Lower lobe of right lung (tissue), 2 donors: ENCODE data around the gene OR2B2. TPM values are rescaled to one million over a fixed set of nuclear protein-coding genes. Genes with fewer than 3 reads are reported as not detected.

Experiments
- ATAC-seq, 2 donors: fragments of 200-7000 bp; cut with Tn5 transposase; one replicate each; pipeline ENCODE4 v1.9.1; 2020 to 2022; ENCODE audit warnings: mild to moderate bottlenecking in 2 of 2, moderate library complexity in 2 of 2
- DNase-seq: peaks from one replicate; pipeline ENCODE4 v3.0.0-alpha.2; 2020
- H3K27ac ChIP-seq: fragments of 200-600 bp; one replicate; pipeline ENCODE4 v1.8.0; 2022
- H3K27me3 ChIP-seq: fragments of 200-600 bp; one replicate; pipeline ENCODE4 v1.8.0; 2022; ENCODE audit warnings: low read depth
- H3K36me3 ChIP-seq: fragments of 200-600 bp; one replicate; pipeline ENCODE4 v1.8.0; 2022; ENCODE audit warnings: mild to moderate bottlenecking
- H3K4me1 ChIP-seq: fragments of 200-600 bp; one replicate; pipeline ENCODE4 v1.8.0; 2022
- H3K4me3 ChIP-seq: fragments of 200-600 bp; one replicate; pipeline ENCODE4 v1.8.0; 2022; ENCODE audit warnings: mild to moderate bottlenecking
- H3K9me3 ChIP-seq: fragments of 200-600 bp; one replicate; pipeline ENCODE4 v1.8.0; 2022
- CTCF ChIP-seq: fragments of 200-600 bp; IDR thresholded peaks from one replicate; pipeline ENCODE4 v1.8.0; 2022; ENCODE audit warnings: antibody characterized with exemption, mild to moderate bottlenecking
- intact Hi-C: fragments of 100-400 bp; cut with DNase I; formaldehyde crosslinking; loops from one replicate; pipeline ENCODE4 v1.11.0; 2022
- total RNA-seq: library from RNA; stranded (reverse); fragmentation: NEBNext Ultra II Directional; extraction: Animal tissue kit (Norgen Biotek cat#: 25700); gene quantifications from one replicate; pipeline ENCODE4 v1.2.1, GENCODE V29; 2021
- donor health status: DM: no; HTN: yes; CAD: no; lungs with severe emphysema.

Gene OR2B2
- total RNA-seq, 1 donor from 2014 or later, result not detected

DNA sequence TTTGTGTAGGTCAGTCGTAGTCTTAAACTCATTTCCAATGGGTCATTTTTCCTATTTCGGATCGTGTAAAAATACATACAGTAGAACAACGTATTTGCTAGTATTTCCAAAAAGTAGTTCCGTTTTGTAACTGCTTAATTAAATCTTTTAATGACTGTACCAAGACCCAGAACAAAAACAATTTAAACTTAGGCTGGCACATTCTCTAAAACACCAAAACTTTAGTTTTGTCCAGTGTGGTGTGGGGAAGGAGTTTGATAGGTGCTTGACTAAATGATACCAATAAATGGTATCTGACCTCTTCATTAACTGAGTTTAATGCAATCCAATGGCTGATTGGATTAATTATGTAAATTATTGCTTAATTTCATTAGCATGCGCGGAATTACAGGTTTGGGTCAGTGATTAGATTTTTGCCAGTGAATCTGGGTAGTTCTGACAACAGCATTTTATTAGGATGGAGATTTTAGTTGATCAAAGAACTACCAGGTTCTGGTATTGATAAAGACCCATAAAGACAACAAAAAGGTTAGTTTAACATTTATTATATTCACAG lies 20.8 kb downstream of the OR2B2 start:
- H3K27ac ChIP-seq, result no peak overlapping the region
- DNase-seq (no peak), ATAC-seq (no peak)
- no peaks in the 10 kb centered on the region for H3K36me3 ChIP-seq
- TF ChIP-seq CTCF, result no peak
- peaks cover 30% of the 10 kb centered on the region for H3K4me1 ChIP-seq
- peaks cover 34% of the 10 kb centered on the region for H3K27me3 ChIP-seq
- intact Hi-C loops, result no loop called here
- no peaks in the 10 kb centered on the region for H3K9me3 ChIP-seq
- H3K4me3 ChIP-seq, result no peak overlapping the region

DNA sequence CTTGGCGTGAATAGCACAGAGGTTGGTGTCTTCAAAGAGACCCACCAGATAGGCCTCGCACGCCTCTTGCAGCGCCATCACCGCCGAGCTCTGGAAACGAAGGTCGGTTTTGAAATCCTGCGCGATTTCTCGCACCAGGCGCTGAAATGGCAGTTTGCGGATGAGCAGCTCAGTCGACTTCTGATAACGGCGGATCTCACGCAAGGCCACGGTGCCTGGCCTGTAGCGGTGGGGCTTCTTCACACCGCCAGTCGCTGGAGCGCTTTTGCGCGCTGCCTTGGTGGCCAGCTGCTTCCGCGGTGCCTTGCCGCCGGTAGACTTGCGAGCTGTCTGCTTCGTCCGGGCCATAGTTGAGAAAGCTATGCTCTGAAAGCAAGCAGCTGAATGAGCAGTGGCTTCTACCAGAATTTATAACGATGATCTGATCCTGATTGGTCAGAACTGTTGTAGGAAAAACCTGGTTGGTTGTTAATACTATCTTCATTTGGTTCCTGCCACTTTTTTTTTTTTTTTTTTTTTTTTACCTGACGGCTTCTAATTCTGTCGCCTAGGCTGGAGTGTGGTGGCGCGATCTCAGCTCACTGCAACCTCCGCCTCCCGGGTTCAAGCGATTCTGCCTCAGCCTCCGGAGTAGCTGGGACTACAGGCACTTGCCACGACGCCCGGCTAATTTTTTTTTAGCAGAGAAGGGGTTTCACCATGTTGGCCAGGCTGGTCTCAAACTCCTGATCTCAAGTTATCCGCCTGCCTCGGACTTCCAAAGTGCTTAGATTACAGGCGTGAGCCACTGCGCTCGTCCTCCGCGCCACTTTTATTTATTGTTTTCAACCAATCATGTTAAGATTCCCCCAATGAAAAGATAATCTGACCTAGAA lies 21.5 kb downstream of the OR2B2 start:
- intact Hi-C loops, result no loop called here
- peak overlapping the region; percentile 35 for H3K4me3 ChIP-seq
- peak; percentile 30 to 35 for ATAC-seq
- peak overlapping the region; percentile 20 for H3K27ac ChIP-seq
- peaks cover 34% of the 10 kb centered on the region for H3K27me3 ChIP-seq
- DNase-seq, result peak; percentile 65
- TF ChIP-seq CTCF, result no peak
- H3K9me3 ChIP-seq, result no peaks in the 10 kb centered on the region
- H3K4me1 ChIP-seq, result peaks cover 30% of the 10 kb centered on the region
- no peaks in the 10 kb centered on the region for H3K36me3 ChIP-seq

DNA sequence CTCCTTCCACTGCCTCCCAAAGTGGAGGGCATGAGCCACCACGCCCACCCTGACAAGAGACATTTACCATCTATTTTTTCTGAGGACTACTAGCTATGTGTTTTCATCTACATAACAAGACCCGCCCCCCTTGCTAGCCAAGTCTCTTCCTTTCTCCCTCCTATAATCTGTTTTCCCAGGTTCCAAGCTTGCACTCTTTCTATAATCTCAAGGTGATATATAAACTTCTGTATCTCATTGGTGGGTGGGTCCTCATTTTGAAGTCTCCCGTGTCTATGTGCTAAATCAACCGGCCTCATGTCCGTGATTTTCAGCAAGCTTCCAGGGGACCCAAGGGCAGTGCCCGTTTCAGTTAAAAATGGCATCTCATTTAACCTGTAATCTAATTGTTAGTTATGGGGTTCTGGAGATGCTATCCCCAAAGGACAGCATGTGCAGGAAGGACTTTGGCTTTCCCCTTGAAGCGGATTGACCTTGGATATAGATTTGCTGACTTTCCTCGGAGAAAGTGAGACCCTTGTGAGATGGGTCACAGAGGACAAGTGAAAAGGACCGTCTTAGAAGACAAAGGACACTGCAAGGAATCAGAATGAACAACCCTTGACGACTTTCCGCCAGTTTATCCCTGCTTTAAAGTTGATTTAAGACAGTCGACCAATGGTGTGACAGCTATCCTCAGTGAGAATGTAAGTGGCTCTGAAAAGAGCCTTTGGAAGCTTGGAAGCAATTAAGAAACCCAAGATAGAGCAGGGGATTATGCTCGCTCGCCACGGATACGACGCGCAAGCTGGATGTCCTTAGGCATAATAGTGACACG lies 22.4 kb downstream of the OR2B2 start:
- H3K36me3 ChIP-seq, result no peaks in the 10 kb centered on the region
- no peaks in the 10 kb centered on the region for H3K9me3 ChIP-seq
- peak overlapping the region; percentile 20 for H3K27ac ChIP-seq
- DNase-seq (no peak), ATAC-seq (no peak)
- peaks cover 29% of the 10 kb centered on the region for H3K4me1 ChIP-seq
- intact Hi-C loops, result no loop called here
- H3K4me3 ChIP-seq, result peak overlapping the region; percentile 35
- no peak for TF ChIP-seq CTCF
- H3K27me3 ChIP-seq, result peaks cover 42% of the 10 kb centered on the region

DNA sequence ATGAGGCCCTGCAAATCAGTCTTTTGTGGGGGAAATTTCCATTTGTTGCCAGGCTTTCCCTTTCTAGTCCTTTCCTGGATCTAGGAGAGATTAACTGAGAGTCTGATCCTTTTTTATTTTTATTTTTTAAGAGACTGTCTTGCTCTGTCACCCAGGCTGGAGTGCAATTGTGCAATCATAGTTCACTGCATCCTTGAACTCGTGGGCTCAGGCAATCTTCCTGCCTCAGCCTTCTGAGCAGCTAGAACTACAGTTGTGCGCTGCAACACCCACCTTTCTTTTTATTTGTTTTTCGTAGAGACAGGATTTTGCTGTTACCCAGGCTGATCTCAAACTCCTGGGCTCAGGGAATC lies 22.9 kb downstream of the OR2B2 start:
- intact Hi-C loops, result no loop called here
- H3K4me1 ChIP-seq, result peaks cover 27% of the 10 kb centered on the region
- H3K27ac ChIP-seq, result no peak overlapping the region
- DNase-seq (no peak), ATAC-seq (no peak)
- no peaks in the 10 kb centered on the region for H3K36me3 ChIP-seq
- no peak overlapping the region for H3K4me3 ChIP-seq
- TF ChIP-seq CTCF, result no peak
- no peaks in the 10 kb centered on the region for H3K9me3 ChIP-seq
- H3K27me3 ChIP-seq, result peaks cover 43% of the 10 kb centered on the region

GRCh38 chr6:27888566-27888965 lies 23.6 kb downstream of the OR2B2 start:
- H3K4me3 ChIP-seq, result no peak overlapping the region
- H3K4me1 ChIP-seq, result peaks cover 24% of the 10 kb centered on the region
- intact Hi-C loops, result no loop called here
- no peak for DNase-seq
- H3K36me3 ChIP-seq, result no peaks in the 10 kb centered on the region
- ATAC-seq, result no peak
- H3K27me3 ChIP-seq, result peaks cover 43% of the 10 kb centered on the region
- TF ChIP-seq CTCF, result no peak
- no peaks in the 10 kb centered on the region for H3K9me3 ChIP-seq
- no peak overlapping the region for H3K27ac ChIP-seq
